HG02588 (cell line): ENCODE measurements around the gene RNF4.
A peak's percentile ranks its signal among the peaks of the same experiment; 100 is the strongest.
"Not testable (repeated sequence)": the region's sequence is repeated elsewhere in the genome, so short reads cannot be mapped to it uniquely, and the experiment has no call there.

ENCODE experiments used
- ATAC-seq: cut with Tn5 transposase; IDR thresholded peaks from one replicate; pipeline ENCODE4 v1.9.1; 2021; ENCODE audit warnings: mild to moderate bottlenecking, moderate library complexity; ENCODE audit not compliant: unreplicated experiment

The RNF4 gene

DNA sequence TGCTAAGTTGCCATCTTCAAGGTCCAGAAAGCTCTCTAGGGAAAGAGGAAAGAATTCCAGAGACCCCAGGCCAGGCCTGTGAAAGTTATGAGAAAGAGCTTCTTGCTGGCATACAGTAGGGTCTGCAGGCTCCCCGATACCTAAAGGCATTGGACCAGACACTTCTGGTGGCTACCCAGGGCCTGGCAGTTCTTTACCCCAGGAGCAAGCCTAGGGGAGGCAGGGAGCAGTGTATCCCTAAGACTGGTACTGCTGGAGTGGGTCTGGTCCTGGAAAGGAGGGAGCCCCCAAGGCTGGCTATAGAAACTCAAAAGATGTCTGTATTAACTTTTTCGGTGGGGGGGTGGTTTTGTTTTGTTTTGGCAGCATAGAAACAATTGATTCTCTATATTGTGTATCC is 47.7 kb downstream of the RNF4 start:
- no peak for ATAC-seq

GRCh38 chr4:2526559-2526958 is 57.7 kb downstream of the RNF4 start:
- no peak for ATAC-seq

DNA sequence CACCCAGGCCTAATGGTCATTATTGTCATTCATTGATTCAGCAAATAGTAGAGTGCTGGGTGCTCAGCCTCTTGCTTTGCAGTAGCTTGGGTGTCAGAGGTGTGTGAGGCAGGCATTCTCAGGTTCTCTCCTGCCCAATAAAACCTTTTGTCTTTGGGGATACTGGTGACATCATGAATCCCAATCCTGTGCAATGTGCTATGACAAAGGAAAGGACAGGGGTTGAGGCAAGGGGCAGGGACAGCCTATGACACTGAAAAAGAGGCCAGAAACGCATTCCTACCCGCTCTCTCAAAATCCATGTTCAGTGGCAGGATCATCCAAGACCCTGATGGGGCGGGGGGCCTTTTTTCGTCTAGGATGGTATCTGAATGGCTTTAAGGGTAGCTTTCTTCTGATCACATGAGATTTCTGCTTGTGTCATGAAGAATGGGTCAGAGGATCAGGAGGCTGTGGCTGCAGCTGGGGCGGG is 66.0 kb downstream of the RNF4 start:
- no peak for ATAC-seq

- peak; percentile 5 for ATAC-seq
Observed at GRCh38 chr4:2535376-2536192, 66.7 kb downstream of the RNF4 start.

- peak; percentile 84 for ATAC-seq
Observed at GRCh38 chr4:2536193-2537010, 67.5 kb downstream of the RNF4 start, which contains the start of gene FAM193A. Gene FAM193A (plus strand): TSS chr4:2536647. CDS start chr4:2536916, 269 bp downstream.

DNA sequence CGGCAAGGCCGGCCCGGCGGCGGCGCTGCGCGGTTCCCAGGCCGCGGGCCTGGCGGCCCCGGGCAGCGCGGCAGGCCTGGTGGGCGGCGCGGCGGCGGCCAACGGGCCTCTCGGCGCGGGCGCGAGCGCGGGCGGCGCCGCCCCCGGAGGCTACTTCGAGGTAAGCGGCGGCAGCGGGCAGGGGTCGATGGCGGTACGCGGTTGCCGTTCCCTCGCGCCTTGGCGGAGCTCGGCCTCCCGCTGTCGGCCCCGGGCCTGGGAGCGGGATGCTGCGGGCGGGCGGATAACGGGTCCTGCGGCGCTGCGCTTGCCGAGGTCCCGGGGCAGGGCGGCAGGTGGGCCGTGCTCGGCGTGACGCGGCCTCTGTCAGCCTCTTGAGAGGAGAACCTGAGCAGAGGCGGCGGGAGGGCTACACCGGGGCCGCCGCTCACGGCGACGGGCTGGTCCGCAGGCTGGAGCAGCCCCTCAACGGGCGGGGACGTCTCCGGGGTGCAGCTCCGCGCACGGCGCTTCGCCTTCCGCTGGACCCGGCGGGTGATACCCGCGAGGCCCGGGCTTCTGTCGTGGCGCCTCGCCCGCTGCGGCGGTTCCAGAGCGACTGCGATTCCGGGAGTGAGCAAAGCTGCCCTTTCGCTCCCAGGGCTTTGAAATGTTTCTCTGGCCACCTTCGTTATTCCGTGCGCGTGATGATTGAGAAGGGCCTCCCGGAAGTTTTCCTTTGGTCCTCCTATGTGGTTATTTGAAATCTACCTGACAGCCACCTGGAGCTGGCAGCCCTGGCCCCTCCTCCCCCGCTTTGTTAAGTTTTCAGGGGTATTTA is 68.3 kb downstream of the RNF4 start:
- ATAC-seq: peak; percentile 14

DNA sequence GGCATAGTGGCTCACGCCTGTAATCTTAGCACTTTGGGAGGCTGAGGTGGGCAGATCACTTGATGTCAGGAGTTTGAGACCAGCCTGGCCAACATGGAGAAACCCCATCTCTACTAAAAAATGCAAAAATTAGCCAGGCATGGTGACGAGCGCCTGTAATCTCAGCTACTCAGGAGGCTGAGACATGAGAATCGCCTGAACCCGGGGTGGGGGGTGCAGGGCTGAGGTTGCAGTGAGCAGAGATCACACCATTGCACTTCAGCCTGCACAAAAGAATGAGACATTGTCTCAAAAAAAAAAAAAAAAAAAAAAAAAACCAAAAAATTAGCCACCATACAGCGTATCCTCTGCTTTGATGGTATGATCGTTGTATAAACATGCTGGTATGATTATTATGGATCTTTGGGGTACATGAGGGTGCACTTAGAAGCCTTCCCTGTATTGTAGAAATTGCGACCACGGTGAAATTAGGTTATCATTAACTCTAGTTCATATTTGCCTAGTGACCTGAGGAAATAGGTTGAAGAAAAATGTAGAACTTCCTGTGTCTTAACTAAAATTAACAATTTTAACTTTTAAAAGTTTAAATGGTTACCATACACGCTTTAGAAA is 74.8 kb downstream of the RNF4 start:
- not testable (repeated sequence) for ATAC-seq

DNA sequence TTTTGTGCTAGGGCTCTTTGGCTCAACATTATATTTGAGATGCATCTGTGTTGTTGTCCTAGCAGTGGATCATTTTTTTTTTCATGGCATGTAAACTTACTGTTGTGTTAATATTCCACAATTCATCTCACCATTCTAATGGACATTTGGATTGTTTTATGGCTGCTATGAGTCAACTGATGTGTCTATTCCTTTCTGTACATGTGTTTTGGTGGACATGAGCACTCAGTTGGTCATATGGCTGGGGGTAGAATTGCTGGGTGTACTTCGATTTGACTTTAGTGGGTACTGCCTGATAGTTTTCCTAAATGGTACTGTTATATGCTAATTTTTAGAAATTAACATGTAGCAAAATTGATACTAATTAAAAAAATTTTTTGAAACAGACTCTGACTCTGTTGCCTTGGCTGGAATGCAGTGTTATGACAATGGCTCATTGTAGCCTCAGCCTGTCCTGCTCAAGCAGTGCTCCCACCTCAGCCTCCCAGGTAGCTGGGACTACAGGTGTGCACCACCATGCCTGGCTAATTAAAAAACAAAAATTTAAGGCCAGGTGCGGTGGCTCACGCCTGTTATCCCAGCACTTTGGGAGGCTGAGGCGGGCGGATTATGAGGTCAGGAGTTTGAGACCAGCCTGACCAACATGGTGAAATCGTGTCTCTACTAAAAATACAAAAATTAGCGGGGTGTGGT is 76.6 kb downstream of the RNF4 start:
- ATAC-seq: no peak

GRCh38 chr4:2546286-2546823 is 77.4 kb downstream of the RNF4 start:
- no peak for ATAC-seq

GRCh38 chr4:2546961-2547691 is 78.2 kb downstream of the RNF4 start:
- not testable (repeated sequence) for ATAC-seq

GRCh38 chr4:2551118-2551517 is 82.2 kb downstream of the RNF4 start:
- no peak for ATAC-seq

GRCh38 chr4:2552806-2553205 is 83.9 kb downstream of the RNF4 start:
- ATAC-seq: no peak

DNA sequence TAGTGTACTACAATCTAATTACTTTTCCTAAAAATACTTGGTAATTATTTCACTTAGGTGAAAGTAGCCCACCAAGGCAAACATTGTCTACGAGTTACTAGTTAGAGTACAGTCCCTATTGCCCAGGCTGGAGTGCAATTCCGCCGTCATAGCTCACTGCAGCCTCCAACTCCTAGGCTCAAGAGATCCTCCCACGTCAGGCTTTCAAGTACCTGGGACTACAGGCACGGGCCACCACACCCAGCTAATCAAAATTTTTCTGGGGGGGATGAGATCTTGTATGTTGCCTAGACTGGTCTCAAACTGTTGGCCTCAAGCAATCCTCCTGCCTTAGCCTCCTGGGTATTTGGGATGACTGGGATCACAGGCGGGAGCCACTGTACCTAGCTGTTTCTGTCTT is 89.4 kb downstream of the RNF4 start:
- no peak for ATAC-seq

DNA sequence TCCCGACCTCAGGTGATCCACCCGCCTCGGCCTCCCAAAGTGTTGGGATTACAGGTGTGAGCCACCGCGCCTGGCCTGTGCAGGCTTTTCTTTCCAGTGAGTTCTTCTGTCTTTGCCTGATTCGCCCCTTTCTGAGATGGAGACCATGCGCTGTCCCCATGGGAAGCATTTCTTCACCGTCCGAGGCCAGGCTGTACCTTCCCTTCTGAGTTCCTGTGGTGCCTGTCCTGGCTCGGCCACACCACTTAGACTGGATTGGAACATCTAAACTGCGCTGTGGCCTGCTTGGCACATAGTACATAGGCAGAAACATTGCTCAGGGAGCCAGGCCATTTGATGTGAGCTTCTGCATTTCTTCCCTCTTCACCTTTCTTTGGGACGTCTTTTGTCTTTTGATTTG is 91.3 kb downstream of the RNF4 start:
- no peak for ATAC-seq
